ENCODE results near the gene CLBA1. TPM values are rescaled to one million over a fixed set of nuclear protein-coding genes. Genes with fewer than 3 reads are reported as not detected.

Gene CLBA1
- total and polyA plus RNA-seq, 11 donors, result 0.76 to 3.7 (median 2.6) TPM

DNA sequence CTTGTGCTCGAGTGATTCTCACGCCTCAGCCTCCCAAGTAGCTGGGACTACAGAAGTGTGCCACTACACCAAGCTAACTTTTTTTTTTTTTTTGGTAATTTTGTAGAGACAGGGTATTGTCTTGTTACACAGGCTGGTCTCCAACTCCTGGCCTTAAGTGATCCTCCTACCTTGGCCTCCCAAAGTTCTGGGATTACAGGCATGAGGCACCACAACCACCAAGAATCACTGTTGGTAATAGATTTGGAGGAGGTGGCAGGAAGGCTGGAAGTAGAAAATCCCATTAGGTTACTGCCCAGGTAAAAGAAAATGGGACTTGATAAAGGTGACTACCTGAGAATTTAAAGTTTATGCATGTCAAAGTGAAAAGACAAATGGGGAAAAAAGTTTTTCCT lies 36.7 kb downstream of the CLBA1 start:
- WGBS, 4 donors, result 71 to 88% (median 86%) methylated on average over 2 of the region's 2 CpGs
- no peaks in the 10 kb centered on the region for H3K27me3 ChIP-seq
- H3K4me1 ChIP-seq, result peaks cover 0 to 72% (median 20%) of the 10 kb centered on the region in 12 donors
- intact Hi-C loops (cut with DNase I), result loop anchor here in 6 of 10 donors (5.0 kb wide), 3 partner anchors 35 to 45 kb away; partner anchors contain the start of genes CLBA1 (in 3 of the 6) and AHNAK2 (in 1 of the 6)
- TF ChIP-seq POLR2A (IDR thresholded peaks at IDR 0.05), result no peak
- TF ChIP-seq, protein P1, sequence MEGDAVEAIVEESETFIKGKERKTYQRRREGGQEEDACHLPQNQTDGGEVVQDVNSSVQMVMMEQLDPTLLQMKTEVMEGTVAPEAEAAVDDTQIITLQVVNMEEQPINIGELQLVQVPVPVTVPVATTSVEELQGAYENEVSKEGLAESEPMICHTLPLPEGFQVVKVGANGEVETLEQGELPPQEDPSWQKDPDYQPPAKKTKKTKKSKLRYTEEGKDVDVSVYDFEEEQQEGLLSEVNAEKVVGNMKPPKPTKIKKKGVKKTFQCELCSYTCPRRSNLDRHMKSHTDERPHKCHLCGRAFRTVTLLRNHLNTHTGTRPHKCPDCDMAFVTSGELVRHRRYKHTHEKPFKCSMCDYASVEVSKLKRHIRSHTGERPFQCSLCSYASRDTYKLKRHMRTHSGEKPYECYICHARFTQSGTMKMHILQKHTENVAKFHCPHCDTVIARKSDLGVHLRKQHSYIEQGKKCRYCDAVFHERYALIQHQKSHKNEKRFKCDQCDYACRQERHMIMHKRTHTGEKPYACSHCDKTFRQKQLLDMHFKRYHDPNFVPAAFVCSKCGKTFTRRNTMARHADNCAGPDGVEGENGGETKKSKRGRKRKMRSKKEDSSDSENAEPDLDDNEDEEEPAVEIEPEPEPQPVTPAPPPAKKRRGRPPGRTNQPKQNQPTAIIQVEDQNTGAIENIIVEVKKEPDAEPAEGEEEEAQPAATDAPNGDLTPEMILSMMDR (IDR thresholded peaks at IDR 0.05), result no peak
- peak overlapping the region in 1 of 12 donors; percentile 91 for H3K27ac ChIP-seq
- no peaks in the 10 kb centered on the region for H3K36me3 ChIP-seq
- no peak for ATAC-seq
- DNase-seq, result no peak
- peak overlapping the region in 5 of 12 donors; percentile 70 to 92 (median 77) for H3K4me3 ChIP-seq
- H3K9me3 ChIP-seq, result no peaks in the 10 kb centered on the region

DNA sequence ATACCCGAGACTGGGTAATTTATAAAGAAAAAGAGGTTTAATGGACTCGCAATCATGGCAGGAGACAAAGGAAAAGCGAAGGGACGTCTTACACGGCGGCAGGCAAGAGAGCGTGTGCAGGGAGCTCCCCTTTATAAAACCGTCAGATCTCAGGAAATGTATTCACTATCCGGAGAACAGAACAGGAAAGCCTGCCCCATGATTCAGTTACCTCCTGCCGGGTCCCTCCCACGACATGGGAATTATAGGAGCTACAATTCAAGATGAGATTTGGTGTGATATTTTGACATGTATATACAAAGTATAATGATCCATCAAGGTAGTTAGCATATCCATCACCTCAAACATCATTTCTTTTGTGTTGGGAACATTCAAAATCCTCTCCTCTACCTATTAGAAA lies 37.6 kb downstream of the CLBA1 start:
- Histone ChIP-seq H3K27me3 (no peaks in the 10 kb centered on the region), H3K9me3 (no peaks in the 10 kb centered on the region), H3K27ac (no peak overlapping the region), H3K4me3 (no peak overlapping the region), H3K36me3 (no peaks in the 10 kb centered on the region), H3K4me1 (peaks cover 0 to 76% (median 20%) of the 10 kb centered on the region in 12 donors)
- no peak for ATAC-seq
- WGBS, 4 donors, result 62 to 71% (median 65%) methylated on average over 11 of the region's 11 CpGs
- intact Hi-C loops (cut with DNase I), result loop anchor here in 6 of 10 donors (5.0 kb wide), 3 partner anchors 36 to 46 kb away; partner anchors contain the start of genes CLBA1 (in 3 of the 6) and AHNAK2 (in 1 of the 6)
- no peak for DNase-seq
- no peak for TF ChIP-seq POLR2A (IDR thresholded peaks at IDR 0.05)
- TF ChIP-seq, protein P1 (IDR thresholded peaks at IDR 0.05), result no peak

DNA sequence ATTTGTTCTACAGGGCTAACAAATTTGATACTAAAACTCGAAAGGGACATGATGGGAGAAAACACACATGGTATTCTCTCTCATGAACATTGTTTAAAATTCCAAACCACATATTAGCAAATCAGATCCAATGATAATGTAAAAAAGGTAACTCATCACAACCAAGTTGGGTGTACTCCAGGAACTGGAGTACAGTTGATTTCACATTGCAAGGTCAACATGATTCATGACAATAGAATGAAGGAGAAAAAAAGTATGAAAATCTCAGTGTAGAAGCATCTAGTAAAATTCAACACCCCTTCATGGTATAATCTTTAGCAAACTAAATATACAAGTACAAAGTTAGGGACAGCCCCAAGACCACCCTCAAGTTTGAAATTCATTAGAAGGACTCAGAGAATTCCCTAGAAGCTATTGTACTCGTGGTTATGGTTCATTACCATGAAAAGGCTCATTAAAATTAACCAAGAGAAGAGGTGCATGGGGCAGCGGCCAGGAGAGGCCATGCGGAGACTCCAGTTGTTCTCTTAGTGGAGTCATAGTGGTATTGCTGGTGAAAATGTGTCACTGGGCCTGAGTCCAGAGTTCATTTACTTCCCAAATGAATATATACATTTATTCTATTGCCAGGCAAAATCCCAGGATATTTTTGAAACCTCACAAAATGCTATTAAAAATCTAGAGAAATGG lies 38.3 kb downstream of the CLBA1 start:
- Histone ChIP-seq H3K4me3 (no peak overlapping the region), H3K27ac (peak overlapping the region in 1 of 12 donors; percentile 84), H3K9me3 (no peaks in the 10 kb centered on the region), H3K27me3 (no peaks in the 10 kb centered on the region), H3K4me1 (peaks cover 0 to 70% (median 19%) of the 10 kb centered on the region in 12 donors), H3K36me3 (no peaks in the 10 kb centered on the region)
- TF ChIP-seq, protein P1 (IDR thresholded peaks at IDR 0.05), result no peak
- no peak for TF ChIP-seq POLR2A (IDR thresholded peaks at IDR 0.05)
- DNase-seq (no peak), ATAC-seq (no peak)
- WGBS, 4 donors, result 74 to 83% (median 78%) methylated on average over 4 of the region's 4 CpGs
- intact Hi-C loops (cut with DNase I), result loop anchor here in 6 of 10 donors (5.0 kb wide), 3 partner anchors 37 to 47 kb away; partner anchors contain the start of genes CLBA1 (in 3 of the 6) and AHNAK2 (in 1 of the 6)

DNA sequence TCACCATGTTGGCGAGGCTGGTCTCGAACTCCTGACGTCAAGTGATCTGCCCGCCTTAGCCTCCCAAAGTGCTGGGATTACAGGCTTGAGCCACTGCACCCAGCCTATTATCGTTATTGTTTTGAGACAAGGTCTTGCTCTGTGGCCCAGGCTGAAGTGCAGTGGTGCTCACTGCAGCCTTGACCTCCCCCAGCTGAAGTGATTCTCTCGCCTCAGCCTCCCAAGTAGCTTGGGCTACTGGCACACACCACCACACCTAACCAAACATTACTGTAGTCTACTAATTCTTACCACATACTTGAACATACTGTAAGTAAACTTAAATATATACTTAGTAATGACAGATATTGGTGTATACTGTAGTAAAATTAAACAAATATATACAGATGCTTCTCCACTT lies 39.8 kb downstream of the CLBA1 start:
- H3K36me3 ChIP-seq, result no peaks in the 10 kb centered on the region
- ATAC-seq (no peak), DNase-seq (no peak)
- H3K4me3 ChIP-seq, result no peak overlapping the region
- H3K4me1 ChIP-seq, result peaks cover 0 to 55% (median 8%) of the 10 kb centered on the region in 12 donors
- WGBS, 4 donors, result 95 to 98% (median 97%) methylated on average over 6 of the region's 6 CpGs
- no peaks in the 10 kb centered on the region for H3K9me3 ChIP-seq
- TF ChIP-seq POLR2A (IDR thresholded peaks at IDR 0.05), result no peak
- TF ChIP-seq, protein P1 (IDR thresholded peaks at IDR 0.05), result no peak
- intact Hi-C loops (cut with DNase I), result loop anchor here in 1 of 10 donors (5.0 kb wide), 1 partner anchor 38 kb away; the partner anchor contains the start of gene CLBA1
- H3K27me3 ChIP-seq, result peaks cover 0 to 4% (median 0%) of the 10 kb centered on the region in 9 donors
- H3K27ac ChIP-seq, result peak overlapping the region in 1 of 12 donors; percentile 84

All from heart left ventricle (tissue), 16 donors.